Stimulated activated CD4-positive, alpha-beta T cell treated with anti-CD3 and anti-CD28 coated beads, Interleukin-4, amount 100 ng/mL, for 4 hours (primary cell): ENCODE data around the gene LRRC2.
"Not testable (repeated sequence)": the region's sequence is repeated elsewhere in the genome, so short reads cannot be mapped to it uniquely, and the experiment has no call there.

Experiments
- DNase-seq, 2 experiments: peaks; one replicate each; pipeline ENCODE4 v3.0.0-alpha.2; 2020

LRRC2 gene

DNA sequence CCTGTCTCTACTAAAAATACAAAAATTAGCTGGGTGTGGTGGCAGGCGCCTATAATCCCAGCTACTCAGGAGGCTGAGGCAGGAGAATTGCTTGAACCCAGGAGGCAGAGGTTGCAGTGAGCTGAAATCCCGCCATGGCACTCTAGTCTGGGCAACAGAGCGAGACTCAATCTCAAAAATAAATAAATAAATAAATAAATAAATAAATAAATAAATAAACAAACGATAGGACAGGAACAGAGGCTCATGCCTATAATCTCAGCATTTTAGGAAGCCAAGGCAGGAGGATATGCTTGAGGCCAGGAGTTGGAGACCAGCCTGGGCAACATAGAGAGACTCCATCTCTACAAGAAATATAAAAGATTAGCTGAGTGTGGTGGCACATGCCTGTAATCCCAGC, 43.9 kb downstream of the LRRC2 start:
- DNase-seq: not testable (repeated sequence)

DNA sequence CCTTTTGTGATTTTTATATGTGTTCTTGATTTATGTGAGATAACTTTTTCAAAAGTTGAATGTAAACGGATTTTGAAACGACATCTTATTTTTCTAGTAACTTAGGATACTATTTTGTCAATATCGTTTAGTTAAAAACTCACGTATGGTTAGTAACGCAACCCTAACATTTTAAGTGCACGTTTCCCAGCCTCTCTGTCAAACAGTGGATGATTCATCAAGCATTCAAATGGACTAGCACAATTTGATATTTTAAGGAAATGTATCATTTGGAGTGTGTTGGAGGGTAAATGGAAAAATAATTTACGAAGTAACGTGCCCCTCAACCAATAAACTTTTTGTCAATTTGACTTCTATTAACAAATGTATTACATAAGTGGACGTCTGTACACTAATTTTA, 45.0 kb downstream of the LRRC2 start:
- no peak for DNase-seq

DNA sequence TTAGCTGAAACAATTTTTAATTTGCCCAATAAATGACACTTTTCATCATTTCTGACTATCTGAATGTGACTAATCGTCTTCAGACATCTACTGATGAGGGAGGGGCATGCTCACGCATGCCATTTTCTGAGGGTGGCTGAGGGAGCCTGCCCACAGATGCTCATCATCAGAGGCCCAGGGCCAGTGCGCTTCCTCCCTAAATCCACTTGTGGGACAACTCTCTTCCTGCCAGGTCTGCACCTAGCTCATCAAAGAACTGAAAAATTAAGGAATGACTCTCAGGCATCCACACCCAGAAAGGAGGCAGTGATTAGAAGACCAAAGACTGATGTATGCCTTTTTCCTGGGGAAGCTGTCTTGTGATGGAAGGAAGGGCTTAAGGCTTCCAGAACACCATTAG, 45.6 kb downstream of the LRRC2 start:
- no peak for DNase-seq

DNA sequence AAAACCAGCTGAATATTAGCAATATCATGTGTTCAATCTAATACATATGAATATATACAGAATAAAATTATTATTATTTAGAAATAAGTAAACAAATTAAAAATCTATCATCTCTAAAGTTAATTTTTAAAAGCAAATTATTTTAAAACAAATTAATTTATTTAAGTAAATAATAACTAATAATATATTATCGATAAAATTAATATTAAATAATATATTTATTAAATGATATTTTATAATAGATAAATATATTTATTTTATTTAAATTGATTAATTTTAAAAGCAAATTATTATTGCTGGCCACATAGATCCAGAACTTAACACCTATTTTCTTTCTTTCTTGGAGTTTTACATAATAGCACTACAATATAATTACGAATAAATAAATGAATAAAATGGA, 46.1 kb downstream of the LRRC2 start:
- no peak for DNase-seq

DNA sequence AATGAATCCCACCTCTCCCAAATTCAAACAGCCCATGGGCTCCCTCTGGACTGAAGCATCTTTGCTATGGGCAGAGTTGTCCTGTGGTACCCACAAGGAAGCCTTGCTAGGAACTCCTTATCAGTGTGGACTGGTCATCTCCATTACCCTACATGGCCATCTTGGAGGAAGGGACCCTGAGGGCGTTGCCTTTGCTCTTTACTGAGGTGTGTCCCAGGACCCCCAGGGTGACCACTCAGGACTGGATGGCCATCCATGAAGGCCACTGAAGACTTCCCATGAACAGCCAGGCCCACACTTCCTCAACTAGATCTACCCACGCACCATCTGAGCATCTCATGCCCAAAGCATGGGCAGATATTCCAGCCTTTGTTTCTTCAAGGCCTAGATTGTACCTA, 48.3 kb downstream of the LRRC2 start:
- DNase-seq: no peak

DNA sequence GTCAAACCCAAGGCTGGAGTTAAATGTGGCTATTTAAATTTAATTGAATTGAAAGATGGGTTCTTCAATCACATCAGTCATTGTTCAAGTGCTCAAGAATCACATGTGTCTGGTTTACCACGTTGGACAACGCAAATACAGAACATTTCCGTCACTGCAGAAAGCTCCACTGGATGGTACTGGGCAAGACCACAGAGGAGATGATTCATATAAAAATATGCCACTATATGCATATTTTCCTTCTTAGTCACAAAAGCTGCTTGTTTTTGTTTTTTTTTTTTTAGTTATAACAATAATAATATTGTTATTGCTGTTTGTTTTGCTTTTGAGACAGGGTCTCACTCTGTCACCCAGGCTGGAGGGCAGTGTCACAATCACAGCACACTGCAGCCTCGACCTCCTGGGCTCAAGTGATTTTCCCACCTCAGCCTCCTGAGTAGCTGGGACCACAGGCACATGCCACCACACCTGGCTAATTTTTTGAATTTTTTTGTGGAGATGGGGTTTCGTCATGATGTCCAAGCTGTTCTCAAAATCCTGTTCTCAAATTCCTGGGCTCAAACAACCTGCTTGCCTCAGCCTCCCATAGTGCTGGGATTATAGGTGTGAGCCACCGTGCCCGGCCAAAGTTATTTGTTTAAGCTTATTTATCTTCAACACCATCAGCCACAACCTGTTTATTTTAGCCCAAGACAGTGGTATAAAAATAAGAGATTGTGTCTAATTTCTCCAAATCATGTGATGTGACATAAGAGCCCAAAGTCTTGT, 48.9 kb downstream of the LRRC2 start:
- no peak for DNase-seq

DNA sequence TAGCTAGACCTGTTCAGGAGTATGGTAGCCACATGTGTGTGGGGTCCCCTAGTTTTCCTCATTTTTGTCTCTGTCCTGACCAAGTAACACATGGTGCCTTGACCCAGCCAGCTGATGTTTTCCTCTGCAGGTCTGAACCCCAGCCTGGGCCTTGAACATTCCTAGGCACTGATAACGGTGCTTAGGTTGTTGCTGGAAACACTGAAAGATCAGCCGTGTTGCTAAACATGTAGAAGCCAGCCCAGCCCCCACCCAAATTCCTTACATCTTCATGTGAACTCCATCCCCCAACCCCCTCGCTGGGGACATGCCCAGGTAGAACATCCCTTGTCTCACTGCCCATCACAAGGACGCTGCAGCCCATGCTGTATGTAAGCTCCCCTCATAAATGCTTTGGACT, 49.6 kb downstream of the LRRC2 start:
- no peak for DNase-seq

DNA sequence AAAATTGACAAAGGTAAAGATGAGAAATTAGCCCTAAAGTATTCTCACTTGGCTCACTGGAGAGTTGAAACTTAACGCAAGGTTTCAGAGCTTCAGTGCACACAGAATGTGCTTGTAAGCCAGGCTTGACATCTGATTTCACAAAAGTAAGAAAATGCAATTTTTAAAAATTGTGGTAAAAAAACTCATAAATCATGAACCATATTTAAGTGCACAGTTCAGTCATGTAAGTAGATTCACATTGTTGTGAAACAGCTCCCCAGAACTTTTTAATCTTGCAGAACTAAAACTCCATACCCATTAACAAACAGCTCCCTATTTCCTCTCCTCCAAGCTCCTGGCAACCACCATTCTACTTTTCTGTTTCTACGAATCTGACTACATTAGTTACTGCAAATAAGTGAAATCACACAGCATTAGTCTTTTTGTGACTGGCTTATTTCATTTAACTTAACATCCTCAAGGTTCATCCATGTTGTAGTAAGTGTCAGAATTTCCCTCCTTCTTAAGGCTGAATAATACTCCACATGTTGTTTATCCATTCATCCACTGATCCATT, 53.8 kb downstream of the LRRC2 start:
- no peak for DNase-seq

DNA sequence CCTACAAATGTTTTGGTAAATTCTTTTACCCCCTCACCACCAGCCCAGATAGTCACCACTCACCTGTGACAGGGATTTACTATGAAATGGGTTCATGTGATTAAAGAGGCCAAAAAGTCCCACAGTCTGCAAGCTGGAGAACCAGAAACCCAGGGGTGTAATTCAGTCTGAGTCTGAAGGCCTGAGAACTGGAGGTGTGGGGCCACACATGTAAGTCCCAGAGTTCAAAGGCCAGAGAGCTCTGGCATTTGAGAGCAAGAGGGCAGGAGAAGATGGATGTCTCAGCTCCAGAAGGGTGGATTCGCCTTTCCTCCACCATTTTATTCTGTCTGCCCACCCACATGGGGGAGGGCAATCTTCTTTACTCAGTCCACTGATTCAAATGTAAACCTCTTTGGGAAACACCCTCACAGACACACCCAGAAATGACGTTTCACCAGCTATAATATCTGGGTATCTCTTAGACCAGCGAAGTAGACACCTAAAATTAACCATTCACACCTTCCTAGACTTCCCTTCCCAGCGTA, 56.4 kb downstream of the LRRC2 start:
- DNase-seq: no peak

DNA sequence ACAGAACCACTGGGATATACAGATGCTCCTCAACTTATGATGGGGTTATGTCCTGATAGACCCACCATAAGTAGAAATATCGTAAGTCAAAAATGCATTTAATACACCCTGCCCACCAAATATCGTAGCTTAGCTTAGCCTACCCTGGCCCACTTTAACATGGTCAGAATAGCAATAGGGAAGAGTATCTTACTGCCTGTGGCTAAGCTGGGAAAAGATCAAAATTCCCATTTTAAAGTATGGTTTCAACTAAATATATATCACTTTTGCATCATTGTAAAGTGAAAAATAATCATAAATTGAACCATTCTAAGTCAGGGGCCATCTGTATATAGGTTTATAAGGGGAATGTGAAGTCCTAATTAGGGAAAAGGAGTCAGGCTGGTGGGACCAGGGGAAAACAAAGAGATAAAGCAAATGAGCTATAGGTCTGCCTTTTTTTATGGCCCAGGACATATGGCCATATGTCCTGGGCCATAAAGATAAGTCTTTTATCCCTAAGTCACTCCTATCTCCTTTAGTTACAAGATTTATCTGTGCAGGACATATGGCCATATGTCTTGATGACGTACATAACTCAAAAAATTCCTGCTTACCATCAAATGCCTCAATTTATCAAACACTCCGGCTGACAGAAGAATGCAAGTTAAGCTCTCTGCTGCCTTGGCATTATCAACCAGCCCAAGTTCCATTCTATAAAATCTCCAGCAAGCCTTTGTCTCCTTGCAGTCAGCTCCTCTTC, 57.1 kb downstream of the LRRC2 start:
- no peak for DNase-seq

DNA sequence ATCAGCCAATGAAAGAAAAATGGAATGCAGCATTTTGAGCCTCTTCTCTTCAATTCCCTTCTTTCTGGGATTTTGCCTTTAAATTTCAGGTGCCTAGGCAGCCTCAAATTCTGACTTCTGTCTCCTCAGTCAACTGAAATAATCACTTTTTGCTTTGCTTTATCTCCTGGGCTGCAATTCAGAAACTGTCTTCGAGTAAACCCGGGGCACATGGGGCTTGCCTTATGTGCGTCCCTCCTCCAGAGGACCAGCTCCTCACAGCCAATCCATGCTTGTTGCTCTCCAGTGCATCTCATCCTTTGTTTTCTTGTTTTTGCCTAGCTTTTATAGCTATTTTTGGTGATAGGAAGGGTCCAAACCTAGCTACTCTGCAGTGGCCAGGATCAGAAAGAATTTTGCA, 59.6 kb downstream of the LRRC2 start:
- DNase-seq: no peak

DNA sequence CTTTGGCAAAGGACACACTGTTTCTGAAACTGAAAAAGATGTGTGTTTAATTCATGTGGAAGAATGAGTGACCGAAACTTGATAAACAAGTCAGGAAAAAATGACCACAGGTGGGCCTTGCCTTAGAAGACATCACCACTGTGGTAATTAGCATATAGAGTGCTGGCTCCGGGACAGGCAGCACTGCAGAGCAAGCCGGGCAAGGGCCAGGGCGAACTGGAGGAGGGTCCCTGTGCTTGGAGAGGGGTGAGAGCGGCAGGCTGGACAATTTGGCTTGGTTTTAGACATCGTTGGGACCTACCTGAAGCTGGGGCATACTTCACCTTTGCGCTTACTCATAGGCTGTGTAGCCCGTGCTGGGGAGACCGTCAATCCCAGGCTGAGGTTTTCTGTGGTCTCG, 60.1 kb downstream of the LRRC2 start:
- no peak for DNase-seq

DNA sequence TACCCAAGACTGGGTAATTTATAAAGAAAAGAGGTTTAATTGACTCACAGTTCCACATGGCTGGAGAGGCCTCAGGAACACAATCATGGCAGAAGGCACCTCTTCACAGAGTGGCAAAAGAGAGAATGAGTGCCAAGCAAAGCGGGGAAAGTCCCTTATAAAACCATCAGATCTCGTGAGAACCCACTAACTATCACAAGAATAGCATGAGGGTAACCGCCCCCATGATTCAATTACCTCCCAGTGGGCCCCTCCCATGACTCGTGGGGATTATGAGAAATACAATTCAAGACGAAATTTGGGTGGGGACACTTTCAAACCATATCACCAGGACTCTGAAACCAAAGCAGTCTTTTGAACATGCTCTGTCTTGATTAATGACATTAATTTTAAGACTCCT, 61.3 kb downstream of the LRRC2 start:
- peak; percentile 21 to 55 for DNase-seq

DNA sequence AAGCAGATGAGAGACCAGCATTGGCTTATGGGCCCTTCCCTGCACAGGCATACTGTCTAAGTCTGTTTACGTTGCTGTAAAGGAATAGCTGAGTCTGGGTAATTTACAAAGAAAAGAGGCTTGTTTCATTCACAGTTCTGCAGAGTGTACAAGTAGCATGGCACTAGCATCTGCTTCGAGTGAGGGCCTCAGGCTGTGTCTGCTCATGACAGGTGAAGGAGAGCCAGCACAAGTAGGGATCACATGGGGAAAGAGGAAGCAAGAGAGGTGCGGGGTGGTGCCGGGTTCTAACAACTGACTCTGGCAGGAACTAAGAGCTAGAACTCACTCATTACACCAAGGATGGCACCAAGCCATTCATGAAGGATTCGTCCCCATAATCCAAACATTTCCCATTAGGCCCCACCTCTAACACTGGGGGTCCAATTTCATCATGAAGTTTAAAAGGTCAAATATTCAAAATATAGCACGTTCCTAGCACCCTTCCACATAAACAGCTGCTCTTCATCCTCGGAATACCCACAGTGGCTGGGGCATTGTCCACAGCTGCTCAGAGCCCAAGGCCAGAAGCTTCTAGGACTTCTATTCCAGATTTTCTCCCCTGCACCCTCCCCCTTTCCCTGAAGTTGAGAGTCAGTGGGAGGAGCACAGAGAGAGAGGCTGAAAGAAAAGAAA, 62.8 kb downstream of the LRRC2 start:
- no peak for DNase-seq

DNA sequence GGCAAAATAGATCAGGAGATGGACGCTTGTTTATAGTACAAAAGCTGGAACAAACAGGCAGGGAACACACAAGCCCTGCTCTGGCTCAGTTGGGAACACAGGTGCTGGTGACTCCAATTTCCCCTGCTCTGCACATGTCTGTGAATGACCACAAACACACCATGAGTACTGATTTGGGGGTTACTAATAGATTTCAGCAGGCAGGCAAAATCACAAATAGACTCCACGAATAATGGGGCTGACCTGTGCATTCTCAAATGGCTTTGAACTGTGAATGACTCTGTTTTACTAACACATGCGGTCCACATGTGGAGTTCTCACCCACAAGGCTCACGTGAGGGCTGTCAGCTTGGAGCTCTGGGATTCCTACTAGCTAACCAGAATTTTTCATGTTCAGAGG, 64.4 kb downstream of the LRRC2 start:
- no peak for DNase-seq

DNA sequence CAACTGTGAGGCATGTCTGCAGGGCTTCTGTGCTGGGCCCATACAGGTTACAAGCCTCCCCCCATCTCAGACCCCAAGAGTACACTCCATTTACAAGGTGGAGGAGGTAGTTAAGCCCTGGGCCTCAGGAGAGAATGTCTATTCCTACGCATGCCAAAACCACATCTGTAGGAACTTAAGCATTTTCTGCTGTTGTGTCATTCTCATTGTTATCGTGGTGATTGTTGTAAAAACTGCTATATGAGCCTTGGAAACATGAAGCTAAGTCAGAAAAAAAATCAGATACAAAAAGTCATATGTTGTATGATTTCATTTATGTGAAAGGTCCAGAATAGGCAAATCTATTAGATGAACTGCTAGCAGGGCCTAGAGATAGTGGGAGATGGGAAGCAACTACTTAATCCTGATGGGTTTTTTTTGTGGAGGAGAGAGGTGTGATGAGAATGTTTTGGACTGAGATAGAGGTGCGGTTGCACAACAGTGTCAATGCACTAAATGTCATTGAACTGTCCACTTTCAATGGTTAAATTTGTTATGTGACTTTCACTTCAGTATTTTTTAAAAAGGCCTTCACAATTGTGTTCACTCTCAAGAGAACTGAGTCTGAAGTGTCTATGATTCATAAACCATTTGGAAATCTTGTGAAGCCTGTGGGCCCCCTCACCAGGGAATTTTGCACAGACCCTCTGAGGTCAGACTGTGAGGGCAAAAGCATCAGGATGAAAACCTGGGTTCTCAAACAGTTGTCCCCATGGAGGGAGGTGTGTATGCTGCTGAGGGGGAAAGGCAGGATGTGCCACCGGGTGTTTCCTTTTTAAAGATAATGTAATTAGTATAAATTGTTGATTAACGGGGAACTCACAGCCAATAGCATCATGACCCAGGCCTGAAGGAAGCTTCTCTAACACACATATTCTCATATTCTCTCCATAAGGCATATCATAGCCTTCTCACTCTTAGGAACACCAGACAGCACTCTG, 65.2 kb downstream of the LRRC2 start:
- no peak for DNase-seq

DNA sequence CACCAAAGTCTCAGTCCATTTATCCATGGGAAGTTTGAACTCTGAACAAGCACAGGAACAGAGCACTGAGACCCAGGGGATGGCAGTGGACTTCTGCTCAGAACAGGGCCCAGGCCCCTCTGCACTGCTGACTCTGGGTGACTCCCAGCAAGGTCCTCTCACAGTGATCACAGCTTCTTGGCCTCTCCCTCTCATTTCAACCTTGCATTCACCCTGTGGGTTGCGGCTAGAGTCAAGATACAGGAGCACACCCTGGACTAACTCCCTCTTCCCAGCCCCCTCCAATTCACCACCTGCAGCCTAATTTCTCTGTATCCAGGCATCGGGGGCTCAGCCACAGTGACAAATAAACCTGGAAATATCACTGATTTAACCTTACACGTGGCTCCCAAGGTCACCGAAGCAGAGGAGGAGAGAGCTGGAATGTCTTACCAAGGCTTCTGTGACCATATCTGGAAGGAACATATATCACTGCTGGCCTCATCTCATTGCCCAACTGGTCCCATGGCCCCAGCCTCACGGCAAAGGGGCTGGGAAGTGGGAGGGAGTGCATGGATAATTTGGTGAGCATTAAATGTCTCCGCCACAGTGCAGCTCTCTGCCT, 67.1 kb downstream of the LRRC2 start:
- no peak for DNase-seq

DNA sequence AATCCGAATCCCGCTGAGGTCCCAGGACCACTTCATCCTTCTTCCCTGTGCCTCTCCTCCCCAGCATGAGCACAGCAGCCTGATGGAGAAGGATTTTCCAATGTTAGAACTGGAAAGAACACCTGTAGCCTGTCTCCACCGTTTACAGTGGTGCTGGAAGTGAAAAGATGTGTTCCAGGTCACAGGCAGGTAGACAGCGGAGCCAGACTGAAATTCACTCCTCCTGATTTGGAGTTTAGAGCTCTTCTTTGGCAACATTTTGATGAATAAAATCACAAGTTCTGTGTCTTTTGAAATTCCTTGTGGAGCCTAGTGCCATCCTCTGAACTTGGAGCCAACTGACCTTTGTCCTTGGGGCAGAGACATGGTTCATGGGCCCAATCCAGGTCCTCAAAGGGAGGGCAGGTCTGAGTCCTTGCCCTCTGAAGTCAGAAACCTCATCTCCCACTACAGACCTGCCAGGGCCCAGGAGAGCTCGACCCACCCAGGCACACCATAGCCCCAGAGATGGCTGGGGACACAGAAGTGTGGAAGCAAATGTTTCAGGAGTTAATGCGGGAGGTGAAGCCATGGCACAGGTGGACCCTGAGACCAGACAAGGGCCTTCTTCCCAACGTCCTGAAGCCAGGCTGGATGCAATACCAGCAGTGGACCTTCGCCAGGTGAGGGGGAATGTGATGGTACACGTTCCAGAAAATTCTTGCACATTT, 68.4 kb downstream of the LRRC2 start, which contains the start of gene RTP3:
TSS of gene RTP3 (plus strand) at position 421 of the 710 bp plus-strand sequence. CDS start at position 508, 87 bp downstream.
- DNase-seq: no peak

DNA sequence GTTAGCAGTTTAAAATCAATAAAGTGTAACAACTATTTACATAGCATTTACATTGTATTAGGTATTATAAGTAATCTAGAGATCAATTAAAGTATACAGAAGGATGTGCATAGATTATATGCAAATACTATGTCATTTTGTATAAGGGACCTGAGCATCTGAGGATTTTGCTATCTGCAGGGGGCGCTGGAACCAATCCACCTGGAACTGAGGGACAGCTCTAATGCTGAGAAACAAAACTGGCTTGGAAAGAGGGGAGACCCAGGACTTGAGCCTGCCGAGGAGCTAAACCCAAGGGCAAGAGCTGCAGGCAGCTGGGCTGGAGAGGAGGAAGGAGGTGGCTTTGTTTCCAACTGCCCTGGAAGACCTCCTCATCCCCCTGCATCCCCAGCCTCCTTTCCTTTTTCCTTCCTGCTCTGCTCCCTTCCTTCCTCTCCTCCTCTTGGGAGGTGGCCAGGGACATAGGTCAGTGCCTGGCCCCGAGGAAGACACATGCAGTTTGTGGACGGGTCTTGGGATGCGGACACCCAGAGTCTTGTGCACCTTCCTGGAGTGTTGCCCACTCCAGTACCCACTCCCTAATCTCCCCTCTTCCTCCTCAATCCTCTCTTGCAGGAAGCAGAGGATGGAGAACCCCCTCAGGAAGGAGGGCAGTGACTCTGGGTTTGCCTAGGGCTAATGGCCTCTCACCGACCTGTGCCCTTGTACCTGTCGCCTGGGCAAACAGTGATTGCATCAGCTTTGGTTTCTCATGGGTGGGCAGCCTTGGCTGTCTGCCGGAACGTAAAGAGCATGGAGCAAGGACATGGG, 69.2 kb downstream of the LRRC2 start:
- peak; percentile 25 to 39 for DNase-seq

DNA sequence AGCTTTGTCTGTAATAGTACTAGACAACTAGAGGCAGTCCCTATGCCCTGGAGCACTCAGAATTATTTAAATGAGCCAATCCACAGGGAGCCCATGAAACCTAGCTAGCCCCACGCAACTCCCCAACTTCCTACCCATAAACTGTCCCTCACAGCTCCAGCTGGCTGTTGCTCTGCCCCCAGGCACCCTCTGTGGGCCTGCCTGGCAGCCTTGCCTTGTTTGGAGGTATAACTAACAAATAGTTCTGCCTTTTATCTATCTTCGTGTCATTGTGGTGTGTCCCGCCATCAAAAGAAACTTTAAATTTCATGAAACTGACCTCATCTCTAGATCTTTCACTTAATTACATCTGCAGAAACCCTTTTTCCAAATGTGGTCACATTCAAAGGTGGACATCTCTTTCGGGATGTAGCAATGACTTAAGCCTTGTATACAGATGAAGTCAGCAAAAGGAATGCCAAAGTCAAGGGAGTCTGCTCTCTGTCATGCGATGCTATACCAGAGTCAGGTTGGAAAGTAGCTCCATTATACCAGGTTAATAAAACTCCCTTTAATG, 70.1 kb downstream of the LRRC2 start:
- no peak for DNase-seq
